MM.1S (cell line): ENCODE results near the gene CCDC158.

Source experiments
- DNase-seq: peaks from one replicate; pipeline ENCODE4 v3.0.0-alpha.2; 2015
- H2AFZ ChIP-seq: fragments of 300-600 bp; sonication (generic); 2 replicates; pipeline ENCODE4 v1.6.0; 2016; ENCODE audit warnings: antibody characterized with exemption, low read length
- H3F3A ChIP-seq: fragments of 300-600 bp; sonication (generic); 2 replicates; pipeline ENCODE4 v1.6.1; 2016; ENCODE audit warnings: mild to moderate bottlenecking, antibody characterized with exemption, low read length, moderate library complexity, mixed read lengths; ENCODE audit not compliant: insufficient read depth
- H3K27ac ChIP-seq: fragments of 300-600 bp; sonication (generic); 2 replicates; pipeline ENCODE4 v1.5.1; 2016; ENCODE audit warnings: mild to moderate bottlenecking, low read length
- H3K27me3 ChIP-seq: fragments of 300-600 bp; sonication (generic); replicated peaks from 2 replicates; pipeline ENCODE4 v1.6.0; 2016; ENCODE audit warnings: low read length; ENCODE audit not compliant: insufficient read depth
- H3K36me3 ChIP-seq: fragments of 300-600 bp; sonication (generic); replicated peaks from 2 replicates; pipeline ENCODE4 v1.6.1; 2016; ENCODE audit warnings: mild to moderate bottlenecking, low read length, mixed read lengths; ENCODE audit not compliant: insufficient read depth
- H3K4me1 ChIP-seq: fragments of 300-600 bp; sonication (generic); 2 replicates; pipeline ENCODE4 v1.6.1; 2016; ENCODE audit warnings: low read length, mixed read lengths
- H3K4me2 ChIP-seq: fragments of 300-600 bp; sonication (generic); 2 replicates; pipeline ENCODE4 v1.6.0; 2016; ENCODE audit warnings: low read depth, low read length
- H3K4me3 ChIP-seq: fragments of 300-600 bp; sonication (generic); 2 replicates; pipeline ENCODE4 v1.5.1; 2016; ENCODE audit warnings: low read length, mixed read lengths
- H3K79me2 ChIP-seq: fragments of 300-600 bp; sonication (generic); 2 replicates; pipeline ENCODE4 v1.6.1; 2016; ENCODE audit warnings: mixed run types, low read length, mixed read lengths
- H3K9ac ChIP-seq: fragments of 300-600 bp; sonication (generic); 2 replicates; pipeline ENCODE4 v1.6.1; 2016; ENCODE audit warnings: low read length, mixed read lengths
- H3K9me2 ChIP-seq: fragments of 300-600 bp; sonication (generic); replicated peaks from 2 replicates; pipeline ENCODE4 v1.6.1; 2016; ENCODE audit warnings: mild to moderate bottlenecking, low read length, mixed read lengths; ENCODE audit not compliant: insufficient read depth
- H3K9me3 ChIP-seq: fragments of 300-600 bp; sonication (generic); replicated peaks from 2 replicates; pipeline ENCODE4 v1.6.1; 2016; ENCODE audit warnings: mild to moderate bottlenecking, low read length, mixed read lengths; ENCODE audit not compliant: insufficient read depth
- H4K20me1 ChIP-seq: fragments of 300-600 bp; sonication (generic); 2 replicates; pipeline ENCODE4 v1.6.1; 2016; ENCODE audit warnings: mild to moderate bottlenecking, low read length, moderate library complexity, mixed read lengths; ENCODE audit not compliant: insufficient read depth
- EZH2 ChIP-seq: fragments of 300-600 bp; sonication (generic); optimal IDR thresholded peaks from 2 replicates; pipeline ENCODE3; 2017; ENCODE audit warnings: low read depth, mild to moderate bottlenecking, antibody characterized with exemption, low read length, mixed read lengths
- EZH2phosphoT487 ChIP-seq: fragments of 300-600 bp; sonication (generic); IDR thresholded peaks from 2 replicates; pipeline ENCODE4 v1.6.1; 2018; ENCODE audit warnings: antibody characterized with exemption, low read length
- TF ChIP-seq, protein P1 (sequence below): fragments of 300-600 bp; sonication (generic); IDR thresholded peaks from 2 replicates; pipeline ENCODE4 v1.5.1; 2016; ENCODE audit warnings: antibody characterized with exemption, low read length, mixed read lengths

Gene CCDC158

DNA sequence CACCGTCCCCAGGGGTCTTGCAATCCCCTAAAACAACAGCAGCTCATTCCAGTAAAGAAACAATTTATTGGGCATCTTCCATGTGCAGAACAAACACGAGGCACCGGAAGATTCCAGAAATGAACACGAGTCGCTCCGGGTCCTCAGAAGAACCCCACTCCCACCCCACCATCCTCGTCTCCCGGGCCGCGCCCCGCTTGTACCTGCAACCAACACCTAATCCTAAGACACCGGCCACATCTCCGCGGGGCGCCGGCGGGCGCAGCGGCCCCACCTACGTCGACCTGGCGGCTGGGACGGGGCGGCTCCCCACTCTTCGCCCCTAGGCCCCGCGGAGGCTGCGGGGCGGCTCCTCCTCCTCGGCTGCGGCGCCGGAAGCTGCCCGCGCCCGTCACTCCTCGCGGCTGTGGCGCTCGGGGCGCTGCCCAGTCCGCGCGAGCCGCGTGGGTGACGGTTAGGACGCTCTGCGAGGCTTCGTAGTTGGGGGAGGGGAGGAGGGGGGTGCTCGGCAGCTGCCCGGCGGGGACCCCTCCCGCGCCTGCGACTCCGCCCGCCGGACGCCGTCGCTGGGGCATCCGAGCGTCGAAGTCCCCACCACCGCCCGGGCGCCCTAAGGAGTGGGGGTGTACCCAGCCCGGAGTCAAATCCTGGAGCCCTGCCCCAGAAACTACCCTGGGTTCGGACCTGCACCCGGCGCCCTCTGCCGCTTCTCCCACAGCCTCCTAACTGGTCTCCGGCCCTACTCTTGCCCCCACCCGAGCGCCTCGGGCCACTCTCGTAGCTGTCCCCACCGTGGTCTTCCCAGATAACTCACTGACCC lies at the start of gene CCDC158:
Gene CCDC158 (minus strand): TSS at position 380 of the 820 bp plus-strand sequence. CDS start 17,934 bp downstream, outside the sequence.
- Histone ChIP-seq H3K4me2 (no peak within 1 kb of the TSS), H3K36me3 (no peaks in the 10 kb centered on the region), H3K9ac (no peak within 1 kb of the TSS), H3K4me3 (no peak within 1 kb of the TSS), H3K27ac (no peak within 1 kb of the TSS), H3F3A (no peaks in the 10 kb centered on the region), H3K9me3 (no peaks in the 10 kb centered on the region), H3K79me2 (no peaks in the 10 kb centered on the region), H3K4me1 (no peaks in the 10 kb centered on the region), H2AFZ (no peak within 1 kb of the TSS), H4K20me1 (no peaks in the 10 kb centered on the region), H3K9me2 (no peaks in the 10 kb centered on the region), H3K27me3 (no peaks in the 10 kb centered on the region)
- TF ChIP-seq EZH2 = no peak
- TF ChIP-seq EZH2phosphoT487 = no peak
- TF ChIP-seq, protein P1, sequence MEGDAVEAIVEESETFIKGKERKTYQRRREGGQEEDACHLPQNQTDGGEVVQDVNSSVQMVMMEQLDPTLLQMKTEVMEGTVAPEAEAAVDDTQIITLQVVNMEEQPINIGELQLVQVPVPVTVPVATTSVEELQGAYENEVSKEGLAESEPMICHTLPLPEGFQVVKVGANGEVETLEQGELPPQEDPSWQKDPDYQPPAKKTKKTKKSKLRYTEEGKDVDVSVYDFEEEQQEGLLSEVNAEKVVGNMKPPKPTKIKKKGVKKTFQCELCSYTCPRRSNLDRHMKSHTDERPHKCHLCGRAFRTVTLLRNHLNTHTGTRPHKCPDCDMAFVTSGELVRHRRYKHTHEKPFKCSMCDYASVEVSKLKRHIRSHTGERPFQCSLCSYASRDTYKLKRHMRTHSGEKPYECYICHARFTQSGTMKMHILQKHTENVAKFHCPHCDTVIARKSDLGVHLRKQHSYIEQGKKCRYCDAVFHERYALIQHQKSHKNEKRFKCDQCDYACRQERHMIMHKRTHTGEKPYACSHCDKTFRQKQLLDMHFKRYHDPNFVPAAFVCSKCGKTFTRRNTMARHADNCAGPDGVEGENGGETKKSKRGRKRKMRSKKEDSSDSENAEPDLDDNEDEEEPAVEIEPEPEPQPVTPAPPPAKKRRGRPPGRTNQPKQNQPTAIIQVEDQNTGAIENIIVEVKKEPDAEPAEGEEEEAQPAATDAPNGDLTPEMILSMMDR = no peak
- no peak for DNase-seq

DNA sequence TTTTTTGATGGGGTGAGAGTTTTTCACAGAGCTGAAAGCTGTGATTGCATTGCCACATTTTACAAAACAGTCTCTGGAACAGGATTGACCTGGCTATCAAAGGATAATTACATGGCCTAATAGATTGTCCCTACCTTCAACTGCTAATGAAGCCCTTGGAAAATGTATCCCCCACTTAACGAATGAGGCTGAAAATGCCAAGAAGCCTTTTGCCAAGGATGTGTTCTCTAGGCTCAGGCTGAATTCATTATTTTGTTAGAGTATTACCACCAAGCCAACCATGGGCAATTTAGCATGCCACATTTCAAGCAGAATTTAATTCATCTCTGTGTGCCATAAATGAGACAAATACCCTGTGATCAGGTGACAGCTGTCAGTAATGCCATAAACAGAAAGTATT lies 49.6 kb upstream of the CCDC158 start:
- Histone ChIP-seq H3K27me3 (no peaks in the 10 kb centered on the region), H2AFZ (no peak overlapping the region), H3K9me2 (no peaks in the 10 kb centered on the region), H3K4me1 (peaks cover 14% of the 10 kb centered on the region), H3K79me2 (no peaks in the 10 kb centered on the region), H3K9ac (no peak overlapping the region), H3K36me3 (no peaks in the 10 kb centered on the region), H3K4me3 (no peak overlapping the region), H3K27ac (no peak overlapping the region), H4K20me1 (no peaks in the 10 kb centered on the region), H3K4me2 (no peak overlapping the region), H3K9me3 (no peaks in the 10 kb centered on the region), H3F3A (no peaks in the 10 kb centered on the region)
- no peak for DNase-seq
- TF ChIP-seq, protein P1 = no peak
- TF ChIP-seq EZH2phosphoT487 (no peak), EZH2 (no peak)

DNA sequence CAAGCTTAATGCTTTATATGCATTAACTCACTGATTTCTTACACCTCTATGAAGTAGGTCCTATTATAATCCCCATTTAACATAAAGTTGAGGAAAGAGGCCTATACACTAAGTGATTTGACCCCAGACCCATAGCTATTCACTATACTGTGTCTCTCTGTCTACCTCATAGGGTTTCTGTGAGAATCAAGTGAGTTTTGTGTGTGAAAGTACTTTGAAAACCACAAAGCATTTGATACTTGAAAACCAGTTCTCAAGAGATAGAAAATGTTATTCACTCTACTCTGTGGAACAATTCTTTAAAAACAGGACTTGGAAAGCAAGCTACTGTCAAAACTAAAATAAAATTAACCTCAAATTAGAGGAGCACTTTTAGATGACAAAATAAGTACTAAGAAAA lies 49.1 kb upstream of the CCDC158 start:
- DNase-seq = peak; percentile 14
- Histone ChIP-seq H3K79me2 (no peaks in the 10 kb centered on the region), H4K20me1 (no peaks in the 10 kb centered on the region), H3F3A (no peaks in the 10 kb centered on the region), H3K36me3 (no peaks in the 10 kb centered on the region), H2AFZ (no peak overlapping the region), H3K4me3 (no peak overlapping the region), H3K9me3 (no peaks in the 10 kb centered on the region), H3K4me1 (peaks cover 14% of the 10 kb centered on the region), H3K9me2 (no peaks in the 10 kb centered on the region), H3K9ac (no peak overlapping the region), H3K27me3 (no peaks in the 10 kb centered on the region), H3K27ac (no peak overlapping the region), H3K4me2 (no peak overlapping the region)
- no peak for TF ChIP-seq EZH2phosphoT487
- TF ChIP-seq EZH2 = no peak
- TF ChIP-seq, protein P1 = no peak
